ENCODE measurements around the gene SPTA1.

GRCh38 chr1:158735848-158736247 lies 49.3 kb upstream of the SPTA1 start:
- TF ChIP-seq EZH2 (IDR thresholded peaks at IDR 0.05) (no peak), POLR2AphosphoS5 (IDR thresholded peaks at IDR 0.05; ENCODE audit: borderline replicate concordance, low read depth, low read length) (no peak)

Measured in SK-N-MC (cell line).